A673 (cell line): ENCODE results near the gene PSG1.
"Not testable (repeated sequence)": the region's sequence is repeated elsewhere in the genome, so short reads cannot be mapped to it uniquely, and the experiment has no call there.

Source experiments
- CTCF ChIP-seq: fragments of 300-800, 200-600 bp; sonication (generic); conservative IDR thresholded peaks from 2 replicates; pipeline ENCODE4 v1.5.1; 2017; ENCODE audit warnings: low read depth, mild to moderate bottlenecking, antibody characterized with exemption, low read length, moderate library complexity, mixed read lengths
- EZH2 ChIP-seq: fragments of 200-600 bp; sonication (generic); IDR thresholded peaks from 2 replicates; pipeline ENCODE4 v1.6.1; 2017; ENCODE audit warnings: borderline replicate concordance, low read depth, mild to moderate bottlenecking, mixed read lengths, antibody characterized with exemption, low read length; ENCODE audit not compliant: poor library complexity, severe bottlenecking

- TF ChIP-seq CTCF, EZH2: not testable (repeated sequence)
These were observed 3.2 kb upstream of the PSG1 start for GRCh38 chr19:42882730-42883129.
